Stomach (tissue), 9 donors: ENCODE results near the gene CDK5RAP3. TPM values are rescaled to one million over a fixed set of nuclear protein-coding genes. Genes with fewer than 3 reads are reported as not detected.

Experiments
- DNase-seq, 2 donors: peaks; one replicate each; pipeline versions ENCODE4 v3.0.0 to v3.0.0-alpha.2; 2013 to 2019
- H3K27ac ChIP-seq, 5 donors: fragments of 200-600 bp in 4 of 5; sonication (generic) in 4 of 5; one replicate each; pipeline ENCODE4 v1.5.1; 2013 to 2019; ENCODE audit warnings: mild to moderate bottlenecking in 1 of 5, moderate library complexity in 1 of 5
- H3K27me3 ChIP-seq, 3 donors: fragments of 200-600 bp; sonication (generic); one replicate each; pipeline ENCODE4 v1.5.1; 2017 to 2019; ENCODE audit warnings: mixed run types in 1 of 3
- H3K36me3 ChIP-seq, 4 donors: fragments of 200-600 bp; sonication (generic); 1 replicate in 3 of 4; 2 replicates in 1 of 4; pipeline ENCODE4 v1.5.1; 2016 to 2019
- H3K4me1 ChIP-seq, 4 donors: fragments of 200-600 bp; sonication (generic); one replicate each; pipeline ENCODE4 v1.5.1; 2016 to 2019
- H3K4me3 ChIP-seq, 4 donors: fragments of 200-600 bp; sonication (generic) in 3 of 4; one replicate each; pipeline ENCODE4 v1.5.1; 2016 to 2019; ENCODE audit warnings: mild to moderate bottlenecking in 1 of 4
- H3K9me3 ChIP-seq, 4 donors: fragments of 200-600 bp; sonication (generic); one replicate each; pipeline ENCODE4 v1.5.1; 2016 to 2019
- EP300 ChIP-seq: sonication (generic); formaldehyde crosslinking; IDR thresholded peaks from one replicate; pipeline ENCODE4 v1.6.1; 2017; ENCODE audit warnings: antibody characterized with exemption
- POLR2A ChIP-seq, 4 donors: fragments of 450-650 bp; IDR thresholded peaks; one replicate each; pipeline ENCODE4 v1.6.1; 2016; ENCODE audit warnings: antibody characterized with exemption in 4 of 4, control low read depth in 2 of 4, mild to moderate bottlenecking in 1 of 4, moderate library complexity in 1 of 4
- POLR2AphosphoS5 ChIP-seq, 3 donors: sonication (generic); formaldehyde crosslinking; IDR thresholded peaks; one replicate each; pipeline ENCODE4 v1.6.1; 2016; ENCODE audit warnings: antibody characterized with exemption in 3 of 3
- WGBS, 5 donors: extraction: QIAGEN DNeasy Blood & Tissue Kit in 3 of 5; methylation state at CpG; one replicate each; pipeline versions ENCODE4 v1.1.5 to v1.1.7; 2013 to 2018; 5-methylcytosine and 5-hydroxymethylcytosine counted together
- intact Hi-C: fragments of 100-400 bp; cut with DNase I; formaldehyde crosslinking; loops from one replicate; pipeline ENCODE4 v1.15.1; 2023; ENCODE audit warnings: low total_unique reads
- polyA plus RNA-seq, 3 donors: library from polyadenylated mRNA; stranded (reverse); fragments of 200-250 nt; gene quantifications; one replicate each; pipeline ENCODE4 v1.2.3, GENCODE V29; 2013
- total RNA-seq, 5 donors: library from RNA; depleted of rRNA; stranded (reverse); fragments of >200 nt; gene quantifications; one replicate each; pipeline versions ENCODE4 v1.1.0 to v1.2.3, GENCODE V29; 2014 to 2016
- TF ChIP-seq, protein P1 (sequence below), 7 experiments: fragments of 450-650 bp in 4 of 7; fragments of 200-600 bp in 3 of 7; sonication (generic) in 3 of 7; IDR thresholded peaks; one replicate each; pipeline ENCODE4 v1.5.1; 2016 to 2019; ENCODE audit warnings: antibody characterized with exemption in 7 of 7, control low read depth in 2 of 7, mild to moderate bottlenecking in 1 of 7
- donor health status: healthy with polysubstance abuse.
- donor health status: Bipolar disorder and iron deficiency.
- donor health status: healthy.

CDK5RAP3 gene
- total and polyA plus RNA-seq, 8 donors, result 101 to 682 (median 277) TPM

DNA sequence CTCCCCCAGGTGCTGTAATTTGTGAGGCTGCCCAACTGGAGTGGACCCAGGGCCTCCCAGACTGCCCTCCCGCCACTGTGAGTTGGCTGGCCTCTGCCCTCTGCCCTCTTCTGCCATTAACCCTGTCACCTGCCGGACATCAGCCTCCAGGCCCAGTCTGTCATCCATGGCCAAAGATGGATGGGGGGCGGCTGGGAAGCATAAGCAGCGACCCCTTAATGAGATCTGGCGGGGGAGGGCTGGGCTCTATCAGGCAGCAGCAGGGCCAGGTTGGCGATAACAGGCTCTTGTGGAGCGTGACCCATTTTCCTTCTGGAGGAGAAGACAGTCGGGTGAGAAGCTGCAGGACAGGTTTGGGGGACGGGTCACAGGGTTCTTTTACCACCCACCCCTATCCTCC lies 25.3 kb downstream of the CDK5RAP3 start:
- H3K36me3 ChIP-seq, result no peaks in the 10 kb centered on the region
- 54 to 63% (median 63%) methylated on average over 8 to 9 of the region's 9 CpGs for WGBS, 5 donors

DNA sequence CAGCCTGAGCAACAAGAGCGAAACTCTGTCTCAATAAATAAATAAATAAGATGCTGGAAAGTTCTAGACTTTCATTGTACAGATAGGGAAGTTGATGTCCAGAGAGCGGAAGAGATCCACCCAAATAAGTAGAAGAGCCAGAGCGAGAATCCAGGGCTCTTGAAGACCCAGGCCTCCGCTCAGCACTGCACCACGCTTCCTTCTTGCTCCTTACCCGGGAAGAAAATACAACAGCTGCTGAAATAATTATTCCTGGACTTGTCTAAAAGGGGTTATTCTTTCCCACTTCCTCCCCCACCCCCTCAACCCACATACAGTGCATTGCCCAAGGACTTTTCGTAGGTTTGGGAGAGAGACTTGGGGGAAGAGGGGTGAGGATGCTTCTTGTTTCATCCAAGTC lies 26.7 kb downstream of the CDK5RAP3 start:
- intact Hi-C loops, result no loop called here
- TF ChIP-seq POLR2A (IDR thresholded peaks at IDR 0.05), result no peak
- TF ChIP-seq EP300, result no peak
- TF ChIP-seq, protein P1, sequence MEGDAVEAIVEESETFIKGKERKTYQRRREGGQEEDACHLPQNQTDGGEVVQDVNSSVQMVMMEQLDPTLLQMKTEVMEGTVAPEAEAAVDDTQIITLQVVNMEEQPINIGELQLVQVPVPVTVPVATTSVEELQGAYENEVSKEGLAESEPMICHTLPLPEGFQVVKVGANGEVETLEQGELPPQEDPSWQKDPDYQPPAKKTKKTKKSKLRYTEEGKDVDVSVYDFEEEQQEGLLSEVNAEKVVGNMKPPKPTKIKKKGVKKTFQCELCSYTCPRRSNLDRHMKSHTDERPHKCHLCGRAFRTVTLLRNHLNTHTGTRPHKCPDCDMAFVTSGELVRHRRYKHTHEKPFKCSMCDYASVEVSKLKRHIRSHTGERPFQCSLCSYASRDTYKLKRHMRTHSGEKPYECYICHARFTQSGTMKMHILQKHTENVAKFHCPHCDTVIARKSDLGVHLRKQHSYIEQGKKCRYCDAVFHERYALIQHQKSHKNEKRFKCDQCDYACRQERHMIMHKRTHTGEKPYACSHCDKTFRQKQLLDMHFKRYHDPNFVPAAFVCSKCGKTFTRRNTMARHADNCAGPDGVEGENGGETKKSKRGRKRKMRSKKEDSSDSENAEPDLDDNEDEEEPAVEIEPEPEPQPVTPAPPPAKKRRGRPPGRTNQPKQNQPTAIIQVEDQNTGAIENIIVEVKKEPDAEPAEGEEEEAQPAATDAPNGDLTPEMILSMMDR (IDR thresholded peaks at IDR 0.05), result no peak
- no peak for TF ChIP-seq POLR2AphosphoS5 (IDR thresholded peaks at IDR 0.05)
- Histone ChIP-seq H3K9me3 (no peaks in the 10 kb centered on the region), H3K27me3 (peaks cover 0 to 16% (median 0%) of the 10 kb centered on the region in 3 donors), H3K36me3 (no peaks in the 10 kb centered on the region), H3K4me3 (no peak overlapping the region), H3K4me1 (peaks cover 0 to 13% (median 7%) of the 10 kb centered on the region in 4 donors), H3K27ac (no peak overlapping the region)
- WGBS, 5 donors, result 82 to 91% (median 88%) methylated on average over 7 of the region's 7 CpGs
- DNase-seq, result no peak

More for the DNA sequence above, 25.3 kb downstream of the CDK5RAP3 start:
- TF ChIP-seq EP300 (no peak), POLR2AphosphoS5 (IDR thresholded peaks at IDR 0.05) (no peak), POLR2A (IDR thresholded peaks at IDR 0.05) (no peak)
- TF ChIP-seq, protein P1 (IDR thresholded peaks at IDR 0.05), result no peak
- intact Hi-C loops, result no loop called here
- no peak for DNase-seq
- Histone ChIP-seq H3K4me3 (no peak overlapping the region), H3K9me3 (no peaks in the 10 kb centered on the region), H3K27me3 (peaks cover 0 to 16% (median 0%) of the 10 kb centered on the region in 3 donors), H3K27ac (no peak overlapping the region), H3K4me1 (no peaks in the 10 kb centered on the region)

DNA sequence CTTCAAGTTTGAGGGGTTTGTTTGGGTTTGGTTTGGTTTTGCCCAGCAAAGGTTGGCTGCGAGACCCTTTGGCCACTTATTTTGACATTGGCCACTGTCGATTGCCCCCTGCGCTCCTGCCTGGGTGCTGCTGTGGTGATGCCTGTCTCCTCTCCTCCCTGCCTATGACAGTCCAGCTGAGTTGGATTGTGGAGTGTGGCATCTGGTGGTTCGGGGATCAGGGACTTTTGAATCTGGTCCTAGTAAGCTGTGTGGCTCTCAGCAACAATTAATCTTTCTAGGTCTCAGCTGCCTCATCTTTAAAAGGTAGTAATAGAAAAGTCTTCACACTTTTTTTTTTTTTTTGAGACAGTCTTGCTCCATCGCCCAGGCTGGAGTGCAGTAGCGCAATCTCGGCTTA lies 27.1 kb downstream of the CDK5RAP3 start:
- no peak overlapping the region for H3K27ac ChIP-seq
- no peak for DNase-seq
- 89 to 94% (median 93%) methylated on average over 7 of the region's 7 CpGs for WGBS, 5 donors
- peaks cover 0 to 16% (median 0%) of the 10 kb centered on the region in 3 donors for H3K27me3 ChIP-seq
- H3K4me3 ChIP-seq, result no peak overlapping the region
- H3K36me3 ChIP-seq, result no peaks in the 10 kb centered on the region
- intact Hi-C loops, result no loop called here
- H3K4me1 ChIP-seq, result peaks cover 0 to 17% (median 11%) of the 10 kb centered on the region in 4 donors
- no peak for TF ChIP-seq POLR2A (IDR thresholded peaks at IDR 0.05)
- TF ChIP-seq POLR2AphosphoS5 (IDR thresholded peaks at IDR 0.05), result no peak
- TF ChIP-seq EP300, result no peak
- TF ChIP-seq, protein P1 (IDR thresholded peaks at IDR 0.05), result no peak
- H3K9me3 ChIP-seq, result no peaks in the 10 kb centered on the region

DNA sequence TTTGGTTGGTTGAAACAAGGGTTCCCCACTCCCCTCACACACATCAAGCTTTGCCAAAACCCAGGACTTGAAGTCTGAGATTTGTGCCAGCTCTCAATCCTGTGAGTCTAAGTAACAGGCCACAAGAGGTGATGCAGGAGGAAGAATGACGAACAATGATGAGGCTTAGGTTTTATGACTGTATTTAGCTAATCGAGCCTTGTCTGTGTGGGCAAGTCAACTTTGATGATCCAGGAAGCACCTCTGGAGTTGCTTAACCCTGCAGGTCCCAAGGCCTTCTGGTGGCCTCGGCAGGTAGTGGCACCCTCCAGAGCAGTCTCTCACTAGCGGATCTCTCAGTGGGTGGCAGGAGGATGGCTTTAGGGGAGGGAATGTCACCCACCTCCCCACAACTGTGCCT lies 28.7 kb downstream of the CDK5RAP3 start:
- Histone ChIP-seq H3K4me1 (peaks cover 0 to 23% (median 11%) of the 10 kb centered on the region in 4 donors), H3K9me3 (no peaks in the 10 kb centered on the region), H3K27ac (no peak overlapping the region), H3K27me3 (peaks cover 0 to 15% (median 0%) of the 10 kb centered on the region in 3 donors), H3K36me3 (no peaks in the 10 kb centered on the region), H3K4me3 (no peak overlapping the region)
- no peak for DNase-seq
- TF ChIP-seq, protein P1 (IDR thresholded peaks at IDR 0.05), result no peak
- TF ChIP-seq POLR2A (IDR thresholded peaks at IDR 0.05) (no peak), EP300 (no peak), POLR2AphosphoS5 (IDR thresholded peaks at IDR 0.05) (no peak)
- WGBS, 5 donors, result 45 to 57% (median 52%) methylated on average over 4 of the region's 4 CpGs
- intact Hi-C loops, result no loop called here
